ENCODE data around the gene ANGEL1. TPM values are rescaled to one million over a fixed set of nuclear protein-coding genes. Genes with fewer than 3 reads are reported as not detected.

ANGEL1 gene
- total and polyA plus RNA-seq, 2 experiments from 2014 or later = 5.3 to 31.6 TPM

DNA sequence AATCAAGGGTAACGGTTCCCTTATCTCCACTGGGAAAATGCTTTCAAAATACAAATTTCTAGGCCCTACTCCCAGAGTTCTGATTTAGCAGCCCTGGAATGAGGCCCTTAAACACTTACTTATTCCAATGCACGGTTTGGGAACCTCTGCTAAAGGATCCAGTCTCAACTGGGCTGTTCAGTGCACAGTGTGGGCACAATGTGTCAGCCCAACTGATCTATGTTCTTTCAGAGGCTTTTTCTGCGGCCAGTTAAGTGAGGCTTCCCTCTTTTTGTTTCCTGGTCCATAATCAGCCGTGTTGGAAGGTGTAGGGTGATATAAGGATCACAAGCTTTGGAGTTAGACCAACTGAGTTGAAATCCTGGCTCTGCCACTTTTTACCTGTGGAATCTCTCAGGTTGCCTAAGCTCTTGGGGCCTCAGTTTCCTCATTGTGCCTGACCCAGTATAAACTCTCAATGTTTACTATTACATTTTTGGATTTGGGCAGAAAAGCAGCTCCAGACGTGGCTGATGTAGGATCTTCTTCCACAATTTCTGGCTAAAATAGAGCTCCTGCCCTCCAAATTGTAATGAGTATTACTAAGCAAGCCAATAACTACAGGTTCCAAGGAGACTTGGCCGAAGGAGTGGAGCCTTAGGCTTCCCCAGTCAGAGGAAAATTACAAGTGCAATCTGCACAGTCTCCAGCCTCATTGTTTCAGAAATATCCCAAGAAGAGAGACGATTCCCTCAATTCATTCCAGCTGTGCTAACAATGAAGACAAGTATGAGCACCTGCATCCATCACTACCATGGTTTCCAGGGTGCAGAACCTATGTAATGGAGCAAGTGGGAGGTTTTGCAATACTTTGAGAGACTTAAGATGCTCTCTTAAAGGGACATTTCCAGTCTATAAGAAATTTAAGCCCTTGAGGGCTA is 2.3 kb upstream of the ANGEL1 start:
- H3K4me1 Mint-ChIP-seq = peaks cover 16% of the 10 kb centered on the region
- Histone ChIP-seq H3F3A (replicated peaks; ENCODE audit: low read depth) (no peaks in the 10 kb centered on the region), H3K27ac (ENCODE audit: low read depth) (no peak overlapping the region)

More for the DNA sequence above, 2.3 kb upstream of the ANGEL1 start:
- H3K36me3 Mint-ChIP-seq (ENCODE audit: low read depth) = no peaks in the 10 kb centered on the region; the same call in 2 of the 3 replicates
- DNase-seq (ENCODE audit: low spot score) (no peak), ATAC-seq (no peak)
- H3K27me3 Mint-ChIP-seq (ENCODE audit: insufficient read depth, low read depth, poor library complexity) = no peaks in the 10 kb centered on the region
- H3K4me3 Mint-ChIP-seq = no peak overlapping the region
- H3K4me3 ChIP-seq = no peak overlapping the region
- no peak overlapping the region for H3K4me2 ChIP-seq
- H3K27me3 ChIP-seq (ENCODE audit: insufficient read depth) = no peaks in the 10 kb centered on the region
- peaks cover 16% of the 10 kb centered on the region for H3K79me2 ChIP-seq (replicated peaks; ENCODE audit: insufficient read depth)
- H3K27ac Mint-ChIP-seq = no peak overlapping the region
- peaks cover 6% of the 10 kb centered on the region; the same call in 1 of the 2 replicates for H3K9me2 ChIP-seq (ENCODE audit: insufficient read depth)
- peaks cover 10% of the 10 kb centered on the region for H3K4me1 ChIP-seq (ENCODE audit: insufficient read depth)
- no peaks in the 10 kb centered on the region for H3K36me3 ChIP-seq (ENCODE audit: insufficient read depth)
- H4K20me1 ChIP-seq (replicated peaks; ENCODE audit: insufficient read depth) = no peaks in the 10 kb centered on the region; the same call in 1 of the 2 replicates
- H2AFZ ChIP-seq = 0 out of 2 replicates have a peak overlapping the region, but pooled peaks have one; percentile 23
- no peaks in the 10 kb centered on the region; the same call in 2 of the 3 replicates for H3K9me3 Mint-ChIP-seq
- TF ChIP-seq POLR2AphosphoS5 (IDR thresholded peaks at IDR 0.05; ENCODE audit: low read depth) (no peak), STAT1 (IDR thresholded peaks at IDR 0.05; ENCODE audit: unreplicated experiment) (no peak)
- TF ChIP-seq, protein P1, sequence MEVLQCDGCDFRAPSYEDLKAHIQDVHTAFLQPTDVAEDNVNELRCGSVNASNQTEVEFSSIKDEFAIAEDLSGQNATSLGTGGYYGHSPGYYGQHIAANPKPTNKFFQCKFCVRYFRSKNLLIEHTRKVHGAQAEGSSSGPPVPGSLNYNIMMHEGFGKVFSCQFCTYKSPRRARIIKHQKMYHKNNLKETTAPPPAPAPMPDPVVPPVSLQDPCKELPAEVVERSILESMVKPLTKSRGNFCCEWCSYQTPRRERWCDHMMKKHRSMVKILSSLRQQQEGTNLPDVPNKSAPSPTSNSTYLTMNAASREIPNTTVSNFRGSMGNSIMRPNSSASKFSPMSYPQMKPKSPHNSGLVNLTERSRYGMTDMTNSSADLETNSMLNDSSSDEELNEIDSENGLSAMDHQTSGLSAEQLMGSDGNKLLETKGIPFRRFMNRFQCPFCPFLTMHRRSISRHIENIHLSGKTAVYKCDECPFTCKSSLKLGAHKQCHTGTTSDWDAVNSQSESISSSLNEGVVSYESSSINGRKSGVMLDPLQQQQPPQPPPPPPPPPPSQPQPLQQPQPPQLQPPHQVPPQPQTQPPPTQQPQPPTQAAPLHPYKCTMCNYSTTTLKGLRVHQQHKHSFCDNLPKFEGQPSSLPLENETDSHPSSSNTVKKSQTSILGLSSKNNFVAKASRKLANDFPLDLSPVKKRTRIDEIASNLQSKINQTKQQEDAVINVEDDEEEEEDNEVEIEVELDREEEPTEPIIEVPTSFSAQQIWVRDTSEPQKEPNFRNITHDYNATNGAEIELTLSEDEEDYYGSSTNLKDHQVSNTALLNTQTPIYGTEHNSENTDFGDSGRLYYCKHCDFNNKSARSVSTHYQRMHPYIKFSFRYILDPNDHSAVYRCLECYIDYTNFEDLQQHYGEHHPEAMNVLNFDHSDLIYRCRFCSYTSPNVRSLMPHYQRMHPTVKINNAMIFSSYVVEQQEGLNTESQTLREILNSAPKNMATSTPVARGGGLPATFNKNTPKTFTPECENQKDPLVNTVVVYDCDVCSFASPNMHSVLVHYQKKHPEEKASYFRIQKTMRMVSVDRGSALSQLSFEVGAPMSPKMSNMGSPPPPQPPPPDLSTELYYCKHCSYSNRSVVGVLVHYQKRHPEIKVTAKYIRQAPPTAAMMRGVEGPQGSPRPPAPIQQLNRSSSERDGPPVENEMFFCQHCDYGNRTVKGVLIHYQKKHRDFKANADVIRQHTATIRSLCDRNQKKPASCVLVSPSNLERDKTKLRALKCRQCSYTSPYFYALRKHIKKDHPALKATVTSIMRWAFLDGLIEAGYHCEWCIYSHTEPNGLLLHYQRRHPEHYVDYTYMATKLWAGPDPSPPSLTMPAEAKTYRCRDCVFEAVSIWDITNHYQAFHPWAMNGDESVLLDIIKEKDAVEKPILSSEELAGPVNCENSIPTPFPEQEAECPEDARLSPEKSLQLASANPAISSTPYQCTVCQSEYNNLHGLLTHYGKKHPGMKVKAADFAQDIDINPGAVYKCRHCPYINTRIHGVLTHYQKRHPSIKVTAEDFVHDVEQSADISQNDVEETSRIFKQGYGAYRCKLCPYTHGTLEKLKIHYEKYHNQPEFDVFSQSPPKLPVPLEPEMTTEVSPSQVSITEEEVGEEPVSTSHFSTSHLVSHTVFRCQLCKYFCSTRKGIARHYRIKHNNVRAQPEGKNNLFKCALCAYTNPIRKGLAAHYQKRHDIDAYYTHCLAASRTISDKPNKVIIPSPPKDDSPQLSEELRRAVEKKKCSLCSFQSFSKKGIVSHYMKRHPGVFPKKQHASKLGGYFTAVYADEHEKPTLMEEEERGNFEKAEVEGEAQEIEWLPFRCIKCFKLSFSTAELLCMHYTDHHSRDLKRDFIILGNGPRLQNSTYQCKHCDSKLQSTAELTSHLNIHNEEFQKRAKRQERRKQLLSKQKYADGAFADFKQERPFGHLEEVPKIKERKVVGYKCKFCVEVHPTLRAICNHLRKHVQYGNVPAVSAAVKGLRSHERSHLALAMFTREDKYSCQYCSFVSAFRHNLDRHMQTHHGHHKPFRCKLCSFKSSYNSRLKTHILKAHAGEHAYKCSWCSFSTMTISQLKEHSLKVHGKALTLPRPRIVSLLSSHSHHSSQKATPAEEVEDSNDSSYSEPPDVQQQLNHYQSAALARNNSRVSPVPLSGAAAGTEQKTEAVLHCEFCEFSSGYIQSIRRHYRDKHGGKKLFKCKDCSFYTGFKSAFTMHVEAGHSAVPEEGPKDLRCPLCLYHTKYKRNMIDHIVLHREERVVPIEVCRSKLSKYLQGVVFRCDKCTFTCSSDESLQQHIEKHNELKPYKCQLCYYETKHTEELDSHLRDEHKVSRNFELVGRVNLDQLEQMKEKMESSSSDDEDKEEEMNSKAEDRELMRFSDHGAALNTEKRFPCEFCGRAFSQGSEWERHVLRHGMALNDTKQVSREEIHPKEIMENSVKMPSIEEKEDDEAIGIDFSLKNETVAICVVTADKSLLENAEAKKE (CRISPR knock-in tag; IDR thresholded peaks at IDR 0.05) = no peak
- TF ChIP-seq, protein P2, sequence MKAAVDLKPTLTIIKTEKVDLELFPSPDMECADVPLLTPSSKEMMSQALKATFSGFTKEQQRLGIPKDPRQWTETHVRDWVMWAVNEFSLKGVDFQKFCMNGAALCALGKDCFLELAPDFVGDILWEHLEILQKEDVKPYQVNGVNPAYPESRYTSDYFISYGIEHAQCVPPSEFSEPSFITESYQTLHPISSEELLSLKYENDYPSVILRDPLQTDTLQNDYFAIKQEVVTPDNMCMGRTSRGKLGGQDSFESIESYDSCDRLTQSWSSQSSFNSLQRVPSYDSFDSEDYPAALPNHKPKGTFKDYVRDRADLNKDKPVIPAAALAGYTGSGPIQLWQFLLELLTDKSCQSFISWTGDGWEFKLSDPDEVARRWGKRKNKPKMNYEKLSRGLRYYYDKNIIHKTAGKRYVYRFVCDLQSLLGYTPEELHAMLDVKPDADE (IDR thresholded peaks at IDR 0.05) = no peak
